CD4-positive, alpha-beta T cell treated with Interleukin-6 at 100 ng/mL for 8 hours (primary cell): Measurements from ENCODE around the gene TBXAS1.
"Not testable (repeated sequence)": the region's sequence is repeated elsewhere in the genome, so short reads cannot be mapped to it uniquely, and the experiment has no call there.

ENCODE experiments used
- DNase-seq: peaks from one replicate; pipeline ENCODE4 v3.0.0-alpha.2; 2020; ENCODE audit warnings: mixed read lengths, low spot score

TBXAS1 gene

GRCh38 chr7:139889186-139889871 is 60.3 kb downstream of the TBXAS1 start:
- DNase-seq: no peak

- DNase-seq: no peak
Observed at GRCh38 chr7:139893461-139893860, 64.4 kb downstream of the TBXAS1 start.

DNA sequence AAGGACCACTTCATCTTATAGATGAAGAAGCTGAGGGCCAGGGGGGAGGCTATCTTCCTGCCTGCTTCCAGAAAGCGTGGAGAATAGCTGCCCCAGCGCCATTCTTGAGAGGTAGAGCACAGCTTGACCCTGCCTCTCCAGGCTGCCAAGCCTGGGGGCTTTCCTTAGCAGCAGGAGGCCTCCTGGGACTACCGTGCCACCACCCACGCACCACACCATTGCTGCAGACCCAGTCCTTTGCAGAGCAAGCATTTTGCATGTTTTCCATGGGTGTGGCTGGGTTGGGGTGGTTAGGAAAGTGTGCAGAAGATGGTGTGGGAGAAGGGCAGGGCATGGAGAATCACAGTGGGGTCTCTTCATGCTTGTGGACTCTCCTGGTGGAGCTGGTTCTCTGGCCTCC is 64.9 kb downstream of the TBXAS1 start:
- no peak for DNase-seq

- no peak for DNase-seq
Observed at GRCh38 chr7:139895141-139895829, 66.2 kb downstream of the TBXAS1 start.

DNA sequence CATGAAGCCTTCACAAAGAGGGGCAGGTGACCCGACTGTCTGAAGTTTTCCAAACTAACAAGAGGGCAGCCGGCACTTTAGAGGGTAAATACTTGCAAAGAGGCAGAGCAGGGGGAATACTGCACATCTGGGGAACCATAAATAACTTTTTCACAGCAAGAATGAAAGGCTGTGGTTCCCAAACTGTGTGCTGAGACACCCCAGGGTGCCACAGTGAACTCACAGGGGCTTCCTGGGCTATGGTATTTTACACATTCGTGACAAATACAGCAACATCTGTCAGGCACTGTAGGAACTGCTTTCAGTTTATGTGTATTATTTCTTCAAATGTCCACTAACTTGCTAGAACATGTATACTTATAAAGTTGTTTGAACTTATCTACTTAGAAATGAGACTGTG is 67.2 kb downstream of the TBXAS1 start:
- no peak for DNase-seq

DNA sequence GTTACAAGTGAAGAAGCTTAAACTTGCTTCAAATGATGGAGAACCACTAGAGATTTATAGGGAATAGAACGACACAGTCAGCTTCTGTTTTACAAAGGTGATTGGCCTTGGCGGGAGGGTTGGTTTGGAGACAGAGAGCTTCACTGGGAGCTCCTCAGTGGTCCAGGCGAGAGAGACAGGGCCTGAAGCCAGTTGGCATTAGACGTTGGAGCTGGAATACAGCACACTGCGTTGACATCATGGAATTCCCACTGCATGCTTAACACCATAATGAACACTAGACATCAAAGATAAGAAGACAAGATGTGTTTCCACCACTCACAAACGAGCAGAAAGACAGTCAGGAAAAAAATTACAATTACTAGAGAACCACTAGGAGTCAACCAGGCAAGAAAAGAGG is 67.8 kb downstream of the TBXAS1 start:
- no peak for DNase-seq

DNA sequence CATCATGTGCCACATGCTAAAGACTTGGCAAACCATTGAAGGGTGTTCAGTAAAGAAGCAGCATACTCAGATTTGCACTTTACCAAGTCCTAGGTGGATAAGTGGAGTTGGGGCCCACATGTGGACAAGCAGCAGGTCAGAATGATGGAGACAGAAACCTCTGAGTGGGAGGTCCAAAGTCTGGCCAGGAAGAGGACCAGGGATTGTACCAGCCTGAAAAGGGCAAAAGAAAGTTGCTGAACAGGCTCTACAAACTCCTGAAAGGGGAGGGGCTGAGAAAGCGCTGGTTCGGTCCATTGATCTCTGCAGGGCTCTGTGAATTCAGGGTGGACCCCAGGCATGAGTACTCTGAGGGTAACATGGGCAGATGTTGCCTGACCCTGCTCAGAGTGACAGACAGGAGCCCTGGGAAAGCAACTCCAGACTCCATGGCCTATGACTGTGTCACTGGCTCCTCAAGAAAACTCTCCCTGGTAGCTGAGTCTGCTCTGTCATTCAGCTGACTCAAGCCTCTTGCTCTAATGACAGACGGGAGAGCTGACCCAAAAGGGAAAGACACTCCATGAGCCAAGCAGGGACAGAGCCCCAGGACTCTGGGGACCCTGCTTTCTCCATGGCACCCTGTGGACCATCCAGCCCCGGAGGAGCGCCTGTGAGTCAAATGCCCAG is 68.5 kb downstream of the TBXAS1 start:
- no peak for DNase-seq

GRCh38 chr7:139898483-139898882 is 69.4 kb downstream of the TBXAS1 start:
- no peak for DNase-seq

DNA sequence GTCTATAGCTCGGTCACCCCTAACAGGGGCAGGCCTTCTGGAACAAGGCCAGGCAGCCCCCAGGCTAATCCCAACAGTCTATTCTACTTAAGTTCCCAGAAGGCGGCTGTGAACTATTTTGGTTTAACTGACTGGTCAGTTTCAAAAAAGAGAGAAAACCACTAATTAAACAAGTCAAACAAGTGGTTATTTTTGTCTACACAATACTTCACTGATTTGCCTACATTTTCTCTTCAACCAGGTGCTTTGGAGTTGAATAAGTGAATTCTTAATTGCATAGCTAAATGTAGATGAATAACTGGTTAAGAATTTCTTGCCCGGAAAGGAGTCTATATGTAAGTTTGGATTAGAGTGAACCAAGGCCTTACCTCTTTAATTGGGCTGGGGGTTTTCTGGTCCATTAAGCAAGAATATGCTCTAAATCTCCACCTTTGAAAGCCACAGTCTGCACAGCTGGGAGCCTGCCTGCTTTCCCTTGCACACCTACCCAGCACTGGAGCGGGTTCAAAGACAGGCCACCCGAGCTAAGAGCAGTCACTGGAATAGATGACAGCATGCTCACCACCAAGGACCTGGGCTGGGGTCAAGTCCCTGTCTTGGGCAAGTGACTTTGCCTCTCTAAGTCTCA is 70.4 kb downstream of the TBXAS1 start:
- no peak for DNase-seq

- DNase-seq: no peak
Observed at GRCh38 chr7:139900326-139900725, 71.3 kb downstream of the TBXAS1 start.

DNA sequence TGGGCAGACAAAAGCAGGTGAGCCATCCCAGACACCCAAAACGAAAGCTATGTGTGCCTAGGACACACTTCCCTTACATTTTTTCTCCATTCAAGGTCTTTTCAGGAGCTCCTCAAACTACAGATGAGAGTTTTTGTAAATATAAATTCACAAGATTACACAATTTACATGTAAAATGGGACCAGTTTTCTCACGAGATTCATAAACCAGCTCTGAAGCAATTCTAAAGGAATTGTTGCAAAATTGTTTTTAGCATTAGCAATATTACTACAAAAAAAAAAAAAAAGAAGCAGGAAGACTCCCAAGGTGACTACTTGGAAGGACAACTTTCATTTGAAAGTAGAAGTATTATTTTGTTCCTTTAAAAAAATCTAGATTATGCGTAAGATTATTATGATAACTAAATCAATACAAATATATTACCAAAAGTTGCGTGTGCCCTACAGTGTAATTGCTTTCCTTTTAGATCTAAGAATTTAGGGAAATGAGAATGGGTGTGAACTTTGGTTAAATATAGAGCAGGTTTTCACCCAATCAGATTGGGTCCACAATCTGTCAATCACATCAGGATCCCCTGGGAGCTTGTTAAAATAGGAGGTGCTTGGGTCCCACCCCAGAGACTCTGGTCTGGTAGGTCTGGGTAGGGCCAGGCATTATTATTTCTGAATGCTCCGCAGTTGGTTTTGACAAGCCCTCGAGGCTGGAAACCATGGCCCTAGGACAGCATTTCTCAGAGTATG is 72.2 kb downstream of the TBXAS1 start:
- no peak for DNase-seq

DNA sequence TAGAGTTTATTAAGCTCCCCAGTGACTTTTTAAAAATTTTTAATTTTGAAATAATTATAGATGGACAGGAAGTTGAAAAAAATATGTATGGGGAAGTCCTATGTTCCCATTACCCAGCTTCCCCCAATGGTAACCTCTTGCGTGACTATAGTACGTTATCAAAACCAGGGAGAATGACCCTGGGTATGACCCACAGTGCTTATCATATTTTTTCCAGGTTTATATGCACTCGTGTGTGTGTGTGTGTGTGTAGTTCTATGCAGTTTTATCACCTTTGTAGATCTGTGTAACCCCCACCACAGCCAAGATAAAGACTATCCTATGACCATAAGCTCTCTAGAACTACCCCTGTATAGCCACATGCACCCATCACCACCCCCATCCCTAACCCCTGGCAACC is 72.8 kb downstream of the TBXAS1 start:
- DNase-seq: no peak

- DNase-seq: no peak
Observed at GRCh38 chr7:139902436-139903102, 73.5 kb downstream of the TBXAS1 start.

DNA sequence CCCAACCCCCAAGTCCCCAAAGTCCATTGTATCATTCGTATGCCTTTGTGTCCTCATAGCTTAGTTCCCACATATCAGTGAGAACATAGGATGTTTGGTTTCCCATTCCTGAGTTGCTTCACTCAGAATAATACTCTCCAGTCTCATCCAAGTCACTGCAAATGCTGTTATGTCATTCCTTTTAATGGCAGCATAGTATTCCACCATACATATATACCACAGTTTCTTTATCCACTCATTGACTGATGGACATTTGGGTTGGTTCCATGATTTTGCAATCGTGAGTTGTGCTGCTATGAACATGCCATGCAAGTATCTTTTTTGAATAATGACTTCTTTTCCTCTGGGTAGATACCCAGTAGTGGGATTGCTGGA is 74.0 kb downstream of the TBXAS1 start:
- DNase-seq: not testable (repeated sequence)

DNA sequence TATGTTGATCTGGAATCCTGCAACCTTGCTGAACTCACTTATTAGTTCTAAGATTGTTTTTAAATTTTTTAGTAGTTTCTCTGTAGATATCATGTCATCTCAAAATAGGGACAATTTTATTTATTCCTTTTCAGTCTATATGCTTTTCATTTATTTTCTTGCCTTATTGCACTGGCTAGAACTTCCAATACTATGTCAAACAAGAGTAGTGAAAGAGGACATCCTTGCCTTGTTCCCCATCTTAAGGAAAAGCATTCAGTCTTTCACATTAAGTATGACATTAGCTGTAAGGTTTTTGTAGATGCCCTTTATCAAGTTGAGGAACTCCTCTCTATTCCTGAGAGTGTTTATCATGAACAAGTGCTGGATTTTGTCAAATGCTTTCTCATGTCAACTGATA is 77.8 kb downstream of the TBXAS1 start:
- no peak for DNase-seq

DNA sequence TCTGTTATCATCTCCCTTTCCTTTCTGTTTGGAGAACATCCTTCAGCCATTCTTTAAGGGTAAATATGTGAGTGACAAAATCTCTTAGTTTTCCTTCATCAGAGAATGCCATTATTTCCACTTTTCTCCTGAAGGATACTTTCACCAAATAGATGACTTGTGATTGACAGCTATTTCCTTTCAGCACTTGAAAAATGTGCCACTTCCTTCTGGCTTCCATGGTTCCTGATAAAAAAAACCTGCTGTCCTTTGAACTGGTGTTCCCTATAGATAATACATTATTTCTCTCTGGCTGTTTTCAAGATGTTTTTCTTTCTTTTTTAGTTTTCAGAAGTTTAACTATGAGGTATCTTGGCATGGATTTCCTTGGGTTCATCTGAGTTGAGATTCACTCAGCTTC is 79.7 kb downstream of the TBXAS1 start:
- no peak for DNase-seq

DNA sequence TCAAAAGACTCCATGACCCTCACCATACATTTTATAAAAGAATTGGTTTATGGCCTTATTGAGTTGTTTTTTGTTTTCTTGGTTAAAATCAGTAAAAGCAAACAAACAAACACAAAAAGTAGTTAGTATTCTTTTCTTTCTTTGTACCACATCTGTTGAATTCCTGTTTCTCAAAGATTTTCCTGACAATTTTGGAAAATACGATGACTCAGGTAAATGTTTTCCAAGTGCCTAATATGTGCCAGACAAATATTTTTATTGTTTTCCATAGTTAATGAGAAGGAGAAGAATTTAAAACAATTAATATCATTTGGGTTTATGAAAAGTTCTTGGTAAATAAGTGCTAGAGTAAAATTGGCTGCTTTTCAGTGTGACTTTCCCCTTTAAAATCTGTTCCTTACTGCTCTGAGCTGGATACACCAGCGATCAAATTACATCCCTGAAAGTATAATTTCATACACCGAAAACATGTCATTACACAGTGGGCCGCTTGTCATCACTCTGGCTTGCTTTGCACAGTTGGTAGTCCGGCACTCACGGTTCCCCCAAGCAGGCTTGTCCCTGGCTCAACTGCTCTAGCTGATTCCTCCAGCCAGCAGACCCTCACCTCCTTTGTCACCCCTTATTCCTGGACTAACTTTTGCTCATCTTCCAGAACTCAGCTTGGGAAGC is 80.5 kb downstream of the TBXAS1 start:
- DNase-seq: no peak

- no peak for DNase-seq
Observed at GRCh38 chr7:139913021-139913844, 84.2 kb downstream of the TBXAS1 start.

DNA sequence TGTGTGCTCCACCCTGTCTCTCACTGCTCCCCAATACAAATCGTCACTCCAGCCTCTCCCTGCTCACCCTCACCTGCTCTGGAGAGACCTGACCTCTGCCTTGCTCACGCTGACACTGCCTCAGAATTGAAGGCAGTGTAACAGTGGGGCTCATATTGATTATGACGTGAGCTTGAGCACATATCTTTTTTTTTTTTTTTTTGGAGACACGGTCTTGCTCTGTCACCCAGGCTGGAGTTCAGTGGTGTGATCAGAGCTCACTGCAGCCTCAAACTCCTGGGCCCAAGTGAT is 84.7 kb downstream of the TBXAS1 start:
- no peak for DNase-seq
